Measurements from ENCODE around the gene SIPA1. TPM values are rescaled to one million over a fixed set of nuclear protein-coding genes. Genes with fewer than 3 reads are reported as not detected.

SIPA1 gene
- total RNA-seq, 2 donors from 2014 or later: 47.9 to 69.8 TPM

DNA sequence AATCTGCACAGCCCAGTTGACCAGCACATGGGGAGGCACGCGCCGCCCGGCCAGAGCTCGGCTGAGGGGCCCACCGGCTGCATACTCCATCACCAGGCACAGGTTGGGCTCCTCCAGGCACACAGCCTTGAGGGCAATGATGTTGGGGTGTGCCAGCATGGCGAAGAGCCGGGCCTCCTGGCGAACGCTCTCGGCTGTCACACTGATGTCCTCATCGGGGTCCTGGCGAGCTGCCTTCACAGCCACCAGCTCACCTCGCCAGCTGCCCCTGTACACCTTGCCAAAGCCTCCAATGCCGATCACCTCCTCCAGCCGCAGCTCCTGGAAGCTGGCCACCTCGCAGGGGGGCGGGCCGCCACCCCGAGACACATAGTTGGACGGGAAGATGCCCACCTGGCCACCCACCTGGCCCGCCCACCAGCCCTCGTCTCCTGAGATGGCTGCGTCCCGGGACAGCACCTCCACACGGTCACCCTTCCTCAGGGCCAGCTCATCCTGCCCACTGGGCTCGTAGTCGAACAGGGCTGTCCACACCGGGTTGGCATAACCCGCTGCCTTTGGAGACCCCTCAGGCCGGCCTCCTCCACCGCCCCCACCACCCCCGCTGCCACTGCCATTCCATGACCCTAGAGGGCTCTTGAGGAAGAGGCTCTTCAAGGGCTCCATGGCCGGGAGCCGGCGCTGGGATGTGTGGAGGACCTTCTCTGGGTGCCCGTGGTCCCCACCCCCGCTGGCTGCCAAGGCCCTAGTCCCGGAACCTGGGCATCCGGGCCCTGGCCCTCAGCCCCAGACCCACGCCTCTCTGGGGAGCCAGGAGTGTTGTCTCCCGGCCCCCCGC lies 24.6 kb upstream of the SIPA1 start:
- Histone ChIP-seq H3K27ac (peak overlapping the region; percentile 96 to 97), H3K4me3 (peak overlapping the region; percentile 73), H3K27me3 (replicated peaks; ENCODE audit: insufficient read depth) (no peaks in the 10 kb centered on the region), H3K4me1 (ENCODE audit: control insufficient read depth in 1 of 2, low read depth in 2 of 2) (peaks cover 28 to 57% of the 10 kb centered on the region in 2 donors), H3K9me3 (no peaks in the 10 kb centered on the region), H3K36me3 (peaks cover 15% of the 10 kb centered on the region)
- DNase-seq (ENCODE audit: low spot score) (no peak), ATAC-seq (ENCODE audit: insufficient number of reproducible peaks, low FRiP score, low read depth) (no peak)
- TF ChIP-seq, protein P1, sequence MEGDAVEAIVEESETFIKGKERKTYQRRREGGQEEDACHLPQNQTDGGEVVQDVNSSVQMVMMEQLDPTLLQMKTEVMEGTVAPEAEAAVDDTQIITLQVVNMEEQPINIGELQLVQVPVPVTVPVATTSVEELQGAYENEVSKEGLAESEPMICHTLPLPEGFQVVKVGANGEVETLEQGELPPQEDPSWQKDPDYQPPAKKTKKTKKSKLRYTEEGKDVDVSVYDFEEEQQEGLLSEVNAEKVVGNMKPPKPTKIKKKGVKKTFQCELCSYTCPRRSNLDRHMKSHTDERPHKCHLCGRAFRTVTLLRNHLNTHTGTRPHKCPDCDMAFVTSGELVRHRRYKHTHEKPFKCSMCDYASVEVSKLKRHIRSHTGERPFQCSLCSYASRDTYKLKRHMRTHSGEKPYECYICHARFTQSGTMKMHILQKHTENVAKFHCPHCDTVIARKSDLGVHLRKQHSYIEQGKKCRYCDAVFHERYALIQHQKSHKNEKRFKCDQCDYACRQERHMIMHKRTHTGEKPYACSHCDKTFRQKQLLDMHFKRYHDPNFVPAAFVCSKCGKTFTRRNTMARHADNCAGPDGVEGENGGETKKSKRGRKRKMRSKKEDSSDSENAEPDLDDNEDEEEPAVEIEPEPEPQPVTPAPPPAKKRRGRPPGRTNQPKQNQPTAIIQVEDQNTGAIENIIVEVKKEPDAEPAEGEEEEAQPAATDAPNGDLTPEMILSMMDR (IDR thresholded peaks at IDR 0.05): peak; percentile 12

DNA sequence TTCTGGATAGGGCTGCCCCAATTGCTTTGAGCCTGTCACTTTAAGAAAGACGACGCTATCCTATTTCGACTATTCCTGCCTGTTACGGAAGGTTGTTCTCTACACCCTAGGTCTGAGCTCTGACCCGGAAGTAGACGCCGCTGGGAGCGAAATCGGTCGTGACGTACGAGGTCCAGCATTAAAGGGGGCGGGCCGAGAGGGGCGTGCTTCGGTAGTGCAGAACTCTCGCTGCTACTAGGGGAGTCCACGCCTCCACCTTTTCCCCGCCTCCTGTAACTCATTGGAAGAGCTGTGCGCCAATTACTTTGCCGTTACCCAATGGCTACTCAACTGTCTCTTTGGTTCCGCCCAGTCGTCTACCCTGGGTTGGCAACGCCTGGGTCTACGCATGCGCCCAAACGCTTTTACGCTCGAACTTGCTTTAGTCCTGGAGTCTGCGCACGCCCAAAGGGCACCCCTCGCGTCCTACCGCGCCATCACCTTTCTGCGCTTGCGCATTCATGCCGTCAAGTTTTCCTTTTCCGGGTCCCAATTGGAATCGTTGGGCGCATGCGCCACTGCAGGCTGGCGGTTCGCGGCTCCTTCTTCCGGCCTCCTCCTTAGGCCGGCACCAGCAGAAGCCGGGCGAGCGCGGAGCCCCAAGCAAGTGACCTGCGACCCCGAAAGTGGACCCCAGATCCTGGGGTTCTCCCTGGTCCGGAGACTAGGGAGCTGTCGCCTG lies 22.5 kb upstream of the SIPA1 start, which contains the start of gene PCNX3:
TSS of gene PCNX3 (plus strand) at position 548 of the 721 bp plus-strand sequence. CDS start 536 bp downstream, outside the sequence.
- peak; percentile 97 for ATAC-seq (ENCODE audit: insufficient number of reproducible peaks, low FRiP score, low read depth)
- peak within 1 kb of the TSS; percentile 97 for H3K4me3 ChIP-seq
- peak within 1 kb of the TSS; percentile 96 to 97 for H3K27ac ChIP-seq
- peak; percentile 100 for DNase-seq (ENCODE audit: low spot score)
- H3K36me3 ChIP-seq: peaks cover 31% of the 10 kb centered on the region
- no peaks in the 10 kb centered on the region for H3K27me3 ChIP-seq (replicated peaks; ENCODE audit: insufficient read depth)
- H3K4me1 ChIP-seq (ENCODE audit: control insufficient read depth in 1 of 2, low read depth in 2 of 2): peaks cover 28 to 47% of the 10 kb centered on the region in 2 donors
- TF ChIP-seq, protein P1 (IDR thresholded peaks at IDR 0.05): no peak
- H3K9me3 ChIP-seq: no peaks in the 10 kb centered on the region

DNA sequence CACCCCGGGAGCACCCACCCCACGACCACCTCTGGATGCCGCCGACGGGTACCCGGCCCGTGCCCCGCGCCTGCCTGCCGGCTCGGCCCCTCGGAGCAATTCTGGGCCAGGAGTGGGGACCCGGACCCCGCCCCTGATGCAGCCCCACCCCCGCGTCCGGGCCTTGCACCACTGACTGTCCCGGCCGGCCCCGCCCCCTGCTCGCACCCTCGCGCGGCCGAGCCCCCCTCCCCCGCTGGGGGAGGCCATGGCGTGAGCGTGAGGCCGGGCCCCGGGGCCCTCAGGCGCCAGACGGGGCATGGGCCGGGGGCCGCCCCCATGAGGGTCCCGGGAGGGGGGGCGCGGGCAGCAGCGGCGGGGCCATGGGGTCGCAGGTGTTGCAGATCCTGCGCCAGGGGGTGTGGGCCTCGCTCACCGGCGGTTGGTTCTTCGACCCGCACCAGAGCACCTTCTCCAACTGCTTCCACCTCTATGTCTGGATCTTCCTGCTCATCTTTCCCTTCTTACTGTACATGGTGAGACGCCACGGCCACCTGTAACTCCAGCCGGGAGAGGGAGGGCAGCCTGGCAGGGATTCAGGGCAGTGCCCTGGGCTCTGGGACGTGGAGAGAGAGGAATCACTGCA lies 21.8 kb upstream of the SIPA1 start:
- Histone ChIP-seq H3K36me3 (peaks cover 31% of the 10 kb centered on the region), H3K27me3 (replicated peaks; ENCODE audit: insufficient read depth) (no peaks in the 10 kb centered on the region), H3K9me3 (no peaks in the 10 kb centered on the region), H3K4me3 (peak overlapping the region; percentile 97), H3K4me1 (ENCODE audit: control insufficient read depth in 1 of 2, low read depth in 2 of 2) (peaks cover 28 to 40% of the 10 kb centered on the region in 2 donors), H3K27ac (peak overlapping the region; percentile 84 to 85)
- no peak for DNase-seq (ENCODE audit: low spot score)
- TF ChIP-seq, protein P1 (IDR thresholded peaks at IDR 0.05): no peak
- no peak for ATAC-seq (ENCODE audit: insufficient number of reproducible peaks, low FRiP score, low read depth)

DNA sequence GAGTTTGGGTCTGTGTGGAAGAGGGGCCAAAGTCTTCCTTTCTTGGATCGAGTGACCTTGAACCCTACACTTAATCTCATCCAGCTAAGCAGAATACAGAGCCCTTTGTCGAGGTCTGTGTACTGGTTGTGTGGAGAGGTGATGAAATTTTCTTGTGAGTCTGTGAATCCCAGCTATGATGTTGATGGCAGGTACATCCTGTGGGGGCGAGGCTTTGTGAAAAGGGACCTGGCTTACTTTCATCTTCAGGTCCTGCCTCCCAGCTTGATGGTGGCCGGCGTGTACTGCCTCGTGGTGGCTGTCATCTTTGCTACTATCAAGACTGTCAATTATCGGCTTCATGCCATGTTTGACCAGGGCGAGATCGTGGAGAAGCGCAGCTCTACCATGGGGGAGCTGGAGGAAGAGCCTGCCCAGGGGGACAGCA lies 21.3 kb upstream of the SIPA1 start:
- TF ChIP-seq, protein P1 (IDR thresholded peaks at IDR 0.05): no peak
- Histone ChIP-seq H3K27ac (peak overlapping the region in 1 of 2 donors; percentile 85), H3K27me3 (replicated peaks; ENCODE audit: insufficient read depth) (no peaks in the 10 kb centered on the region), H3K4me1 (ENCODE audit: control insufficient read depth in 1 of 2, low read depth in 2 of 2) (peaks cover 28 to 35% of the 10 kb centered on the region in 2 donors), H3K4me3 (peak overlapping the region; percentile 97), H3K36me3 (peaks cover 36% of the 10 kb centered on the region), H3K9me3 (no peaks in the 10 kb centered on the region)
- DNase-seq (ENCODE audit: low spot score) (no peak), ATAC-seq (ENCODE audit: insufficient number of reproducible peaks, low FRiP score, low read depth) (no peak)
